Thyroid gland (tissue), 4 donors: ENCODE data around the gene BLOC1S4.

Experiments used
- CTCF ChIP-seq, 6 experiments: fragments of 200-600 bp in 3 of 6; fragments of 450-650 bp in 3 of 6; sonication (generic) in 3 of 6; IDR thresholded peaks; one replicate each; pipeline ENCODE4 v1.5.1; 2016 to 2019; ENCODE audit warnings: antibody characterized with exemption in 6 of 6, mild to moderate bottlenecking in 2 of 6, inconsistent platforms in 1 of 6, moderate library complexity in 1 of 6
- POLR2A ChIP-seq, 2 donors: fragments of 450-650 bp; IDR thresholded peaks; one replicate each; pipeline ENCODE4 v1.6.1; 2017; ENCODE audit warnings: antibody characterized with exemption in 2 of 2, mild to moderate bottlenecking in 2 of 2, moderate library complexity in 1 of 2

GRCh38 chr4:6699388-6699787 lies 16.6 kb upstream of the BLOC1S4 start:
- TF ChIP-seq CTCF (IDR thresholded peaks at IDR 0.05) = no peak
- no peak for TF ChIP-seq POLR2A (IDR thresholded peaks at IDR 0.05)
